T47D (cell line): Measurements from ENCODE around the gene NHLRC3.
"Not testable (repeated sequence)": the region's sequence is repeated elsewhere in the genome, so short reads cannot be mapped to it uniquely, and the experiment has no call there.

Experiments used
- DNase-seq, 2 experiments: peaks; one replicate each; pipeline versions ENCODE4 v3.0.0 to v3.0.0-alpha.2; 2011 to 2012; ENCODE audit warnings: low read depth in 1 of 2, low spot score in 1 of 2
- JUND ChIP-seq: IDR thresholded peaks from 2 replicates; pipeline ENCODE4 v1.6.1; 2012; ENCODE audit warnings: low read depth
- in situ Hi-C: cut with HindIII; loops from 2 replicates; pipeline ENCODE4 v1.10.0; 2016; ENCODE audit warnings: low sequenced_read_pairs, low pct_unique_long_range_greater_than_20kb

NHLRC3 gene

GRCh38 chr13:39051157-39051556 is 12.9 kb downstream of the NHLRC3 start:
- in situ Hi-C loops = no loop called here
- peak in 1 of 2 experiments; percentile 33 for DNase-seq
- no peak for TF ChIP-seq JUND

GRCh38 chr13:39052944-39053343 is 14.7 kb downstream of the NHLRC3 start:
- in situ Hi-C loops = no loop called here
- no peak for DNase-seq
- TF ChIP-seq JUND = no peak

- TF ChIP-seq JUND = no peak
- no peak for DNase-seq
- in situ Hi-C loops = no loop called here
Measured at GRCh38 chr13:39054112-39054511, 15.9 kb downstream of the NHLRC3 start.

GRCh38 chr13:39056018-39056417 is 17.8 kb downstream of the NHLRC3 start:
- DNase-seq = no peak
- TF ChIP-seq JUND = no peak
- in situ Hi-C loops = no loop called here

GRCh38 chr13:39058040-39058439 is 19.8 kb downstream of the NHLRC3 start:
- in situ Hi-C loops = no loop called here
- TF ChIP-seq JUND = no peak
- no peak for DNase-seq

- DNase-seq = no peak
- no peak for TF ChIP-seq JUND
- in situ Hi-C loops = no loop called here
Measured at GRCh38 chr13:39062004-39062403, 23.7 kb downstream of the NHLRC3 start.

- in situ Hi-C loops = no loop called here
- no peak for DNase-seq
- TF ChIP-seq JUND = no peak
Measured at GRCh38 chr13:39072842-39073241, 34.6 kb downstream of the NHLRC3 start.

GRCh38 chr13:39073983-39074382 is 35.7 kb downstream of the NHLRC3 start:
- peak in 1 of 2 experiments; percentile 7 for DNase-seq
- TF ChIP-seq JUND = no peak
- in situ Hi-C loops = no loop called here

- in situ Hi-C loops, DNase-seq: not testable (repeated sequence)
Measured at GRCh38 chr13:39086251-39086945, 48.1 kb downstream of the NHLRC3 start.

GRCh38 chr13:39091586-39091985 is 53.3 kb downstream of the NHLRC3 start:
- no peak for DNase-seq
- in situ Hi-C loops = no loop called here
- no peak for TF ChIP-seq JUND

- in situ Hi-C loops = no loop called here
- no peak for TF ChIP-seq JUND
- no peak for DNase-seq
Measured at GRCh38 chr13:39095500-39095899, 57.2 kb downstream of the NHLRC3 start.

GRCh38 chr13:39099231-39099630 is 61.0 kb downstream of the NHLRC3 start:
- no peak for DNase-seq
- in situ Hi-C loops = no loop called here
- no peak for TF ChIP-seq JUND
